Measurements from ENCODE around the gene GEMIN8.
A peak's percentile ranks its signal among the peaks of the same experiment; 100 is the strongest.

Gene GEMIN8, protein sequence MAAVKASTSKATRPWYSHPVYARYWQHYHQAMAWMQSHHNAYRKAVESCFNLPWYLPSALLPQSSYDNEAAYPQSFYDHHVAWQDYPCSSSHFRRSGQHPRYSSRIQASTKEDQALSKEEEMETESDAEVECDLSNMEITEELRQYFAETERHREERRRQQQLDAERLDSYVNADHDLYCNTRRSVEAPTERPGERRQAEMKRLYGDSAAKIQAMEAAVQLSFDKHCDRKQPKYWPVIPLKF

DNA sequence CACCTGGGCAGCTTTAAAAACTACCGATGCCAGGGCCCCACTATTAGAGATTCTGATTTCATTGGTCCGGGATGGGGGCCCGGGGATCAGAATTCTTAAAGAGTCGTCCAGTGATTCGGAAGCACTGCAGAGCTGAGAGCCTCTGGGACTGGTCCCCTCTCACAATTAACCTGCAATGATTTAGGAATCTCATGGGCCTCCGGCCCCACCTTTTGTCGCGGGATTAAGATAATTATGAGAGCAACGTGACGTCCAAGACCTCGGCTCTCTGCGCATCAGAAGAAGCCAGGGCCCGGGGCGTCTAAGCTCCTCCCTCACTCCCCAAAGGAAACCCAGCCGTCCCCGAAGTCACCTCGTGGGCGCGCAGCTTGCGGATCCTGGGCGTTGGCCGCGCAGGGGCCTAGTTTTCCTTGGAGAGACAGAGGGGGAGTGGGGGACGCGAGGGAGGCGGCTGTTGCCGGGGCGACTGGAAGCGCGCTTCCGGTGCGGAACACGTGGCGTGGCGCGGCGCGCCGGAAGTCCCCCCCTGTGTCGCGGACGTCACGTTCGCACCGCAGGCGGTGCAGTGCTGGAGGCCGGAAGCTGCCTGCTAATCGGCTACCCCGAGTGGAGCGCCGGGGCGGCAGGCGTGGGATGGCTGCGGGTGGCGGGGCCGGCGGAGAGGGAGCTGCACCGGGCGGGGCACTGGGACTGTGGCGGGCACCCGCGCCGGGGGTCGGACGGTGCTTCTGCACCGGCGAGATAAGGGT lies at the start of gene GEMIN8:
TSS of gene GEMIN8 (minus strand) at position 468 of the 749 bp plus-strand sequence. CDS start 8,414 bp downstream, outside the sequence.
- DNase-seq: peak; percentile 86 to 92

DNA sequence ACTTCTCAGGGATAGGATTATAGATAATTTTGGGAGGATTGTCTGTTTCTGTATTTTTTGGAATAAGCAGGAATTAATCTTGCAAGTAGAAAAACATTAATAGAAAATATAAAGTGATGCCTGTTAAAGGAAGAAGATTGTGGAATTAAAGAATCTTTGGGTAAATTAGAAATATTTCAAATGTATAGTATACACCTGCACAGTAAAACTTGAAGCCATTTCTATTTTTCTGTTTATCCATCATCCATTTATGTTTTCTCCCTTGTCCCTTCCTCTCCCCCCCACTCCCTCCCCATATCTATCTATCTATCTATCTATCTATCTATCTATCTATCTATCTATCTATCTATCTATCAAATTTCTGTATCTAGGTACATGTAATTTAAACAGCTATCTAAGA lies 46.9 kb upstream of the GEMIN8 start:
- no peak for DNase-seq

DNA sequence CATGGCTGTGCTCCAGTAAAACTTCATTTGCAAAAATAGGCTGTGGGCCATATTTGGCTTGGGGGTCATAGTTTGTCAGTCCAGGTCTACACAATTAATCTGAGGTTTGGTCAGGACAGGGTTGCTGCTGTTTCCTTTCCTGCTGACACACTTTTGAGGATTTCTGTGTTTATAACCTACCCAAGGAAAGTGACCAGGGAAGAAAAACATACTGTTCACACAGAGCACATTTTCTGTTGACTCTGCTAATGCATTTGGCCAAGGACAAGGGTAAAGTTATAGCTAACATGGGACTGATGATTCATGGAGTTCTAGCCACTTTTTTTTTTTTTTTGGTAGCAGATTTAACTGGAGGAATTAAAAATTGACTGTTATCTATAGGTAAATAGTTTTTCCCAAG lies 43.9 kb upstream of the GEMIN8 start:
- no peak for DNase-seq

DNA sequence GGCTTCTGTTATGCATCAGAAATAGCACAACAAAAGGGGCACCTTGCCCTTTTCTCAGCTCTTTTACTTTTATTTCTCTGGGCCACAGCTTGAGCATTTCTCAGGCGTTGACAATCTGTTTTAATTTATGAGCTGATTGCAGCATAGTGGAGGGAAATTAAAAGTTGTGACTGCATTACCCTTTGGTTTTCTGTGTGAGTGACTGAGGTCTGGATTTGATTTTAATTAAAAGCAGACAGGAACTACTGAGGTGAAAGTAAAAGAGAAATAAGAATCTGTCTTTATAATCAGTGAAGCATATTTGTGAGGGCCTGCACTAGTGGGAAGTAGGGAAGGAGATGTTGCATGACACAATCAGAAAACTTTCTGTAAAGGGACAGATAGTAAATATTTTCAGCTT lies 43.4 kb upstream of the GEMIN8 start:
- DNase-seq: no peak

DNA sequence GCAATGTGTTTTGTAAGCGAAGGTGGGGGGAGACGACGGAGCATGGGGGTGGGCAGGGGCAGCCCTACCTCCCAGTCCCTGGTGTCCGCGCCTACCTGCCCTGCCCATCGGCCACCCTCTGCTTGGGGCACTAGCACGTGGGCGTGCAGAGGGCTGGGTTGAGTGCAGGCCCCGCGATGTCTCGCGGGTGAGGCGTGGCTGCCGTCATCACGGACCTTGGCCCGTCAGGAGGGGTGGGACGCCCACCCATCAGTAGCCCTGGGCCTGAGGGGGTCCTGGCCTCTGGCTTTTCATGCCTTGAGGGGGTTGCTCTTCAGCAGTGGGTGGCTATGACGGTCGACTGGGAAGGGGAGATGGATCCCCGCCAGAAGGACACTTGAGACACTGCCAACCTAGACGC lies 36.1 kb upstream of the GEMIN8 start:
- no peak for DNase-seq

DNA sequence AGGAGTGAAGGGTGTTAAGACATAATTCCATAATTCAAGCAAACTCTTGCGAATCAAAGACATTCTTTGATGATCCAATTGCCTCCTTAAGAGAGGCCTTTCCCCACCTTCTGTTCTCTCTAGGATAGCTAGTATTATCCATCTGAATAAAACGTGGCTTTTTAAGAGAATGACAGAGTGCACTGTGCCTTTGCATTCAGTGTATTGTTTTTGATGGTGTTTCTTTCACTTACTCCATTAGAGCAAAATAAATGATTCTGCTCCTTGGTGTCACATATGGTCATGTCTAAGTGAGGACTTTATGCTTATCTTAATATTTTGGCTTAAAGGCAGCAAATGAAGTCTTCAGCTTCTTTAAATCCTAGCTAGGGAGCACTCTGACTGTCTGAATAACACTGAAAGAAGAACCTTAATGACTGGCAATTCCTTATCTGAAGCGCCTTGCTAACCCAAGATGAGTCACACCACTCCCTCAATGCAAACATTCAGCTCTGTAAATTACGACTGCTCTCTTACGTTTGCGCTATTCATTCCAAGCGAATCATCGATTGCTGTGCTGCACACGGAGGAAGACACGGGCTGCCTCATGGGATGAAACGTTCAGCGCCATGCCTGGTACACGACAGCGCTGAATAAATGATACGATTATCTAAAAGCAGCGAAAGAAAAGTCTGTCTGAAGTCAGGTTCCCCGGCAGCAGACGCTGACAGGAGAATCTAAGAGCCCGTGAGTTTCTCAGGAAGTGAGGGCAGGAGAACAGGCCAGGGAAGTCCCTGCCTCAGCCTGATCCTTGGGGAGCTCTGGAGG lies 35.1 kb upstream of the GEMIN8 start:
- no peak for DNase-seq

DNA sequence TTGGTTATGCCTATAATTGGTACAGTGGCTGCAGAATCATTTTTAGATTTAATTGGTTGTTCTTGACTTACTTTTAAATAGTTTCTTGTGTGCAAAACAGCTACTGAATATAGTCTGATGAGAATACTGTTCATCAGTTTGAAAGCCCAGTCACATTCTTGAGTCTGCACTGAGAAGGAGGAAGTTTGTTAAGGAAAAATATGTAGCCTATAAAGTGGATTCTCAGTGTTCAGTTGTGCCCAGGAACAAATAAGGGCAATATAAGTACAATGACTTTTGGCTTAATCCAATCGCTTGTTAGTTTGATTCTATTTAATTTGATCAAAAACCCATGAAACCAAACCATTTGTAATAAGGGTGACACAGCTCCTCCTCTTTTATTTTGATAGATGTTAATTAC lies 32.8 kb upstream of the GEMIN8 start:
- no peak for DNase-seq

DNA sequence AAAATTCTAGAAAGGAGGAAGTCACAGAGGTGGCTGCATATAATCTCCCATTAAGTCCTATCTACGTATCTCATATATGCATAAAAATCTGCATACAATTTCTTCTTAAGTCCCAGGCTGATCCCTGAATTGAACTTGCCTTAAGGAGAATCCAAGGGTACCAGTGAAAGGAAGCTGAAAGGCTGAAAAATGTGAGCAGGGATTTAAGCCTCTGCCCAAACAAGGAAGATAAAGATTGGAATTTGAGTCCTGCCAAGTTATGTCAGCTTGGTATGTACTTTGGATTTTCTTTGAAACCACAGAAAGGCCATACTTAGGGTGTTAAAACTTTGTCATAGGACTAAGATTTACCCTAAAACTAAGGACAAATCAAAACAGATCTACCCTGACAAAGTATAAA lies 26.5 kb upstream of the GEMIN8 start:
- DNase-seq: no peak

DNA sequence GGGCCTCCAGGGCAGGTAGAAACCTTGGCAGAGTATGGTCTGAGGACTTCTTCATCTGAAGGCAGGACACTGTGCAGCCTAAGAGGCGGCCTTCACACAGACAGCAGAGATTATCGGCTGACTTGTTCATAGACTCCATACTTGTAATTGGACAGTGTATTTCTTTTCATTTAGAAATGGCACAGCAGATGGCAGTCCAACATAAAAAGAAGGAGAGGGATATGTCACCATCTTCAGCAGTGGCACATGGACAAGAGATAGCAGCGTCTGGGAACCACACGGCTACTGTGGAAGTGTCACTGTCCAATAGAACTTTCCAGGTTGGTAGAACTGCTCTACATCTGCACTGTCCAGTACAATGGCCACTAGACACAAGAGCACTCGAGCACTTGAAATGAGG lies 21.7 kb upstream of the GEMIN8 start:
- DNase-seq: no peak

DNA sequence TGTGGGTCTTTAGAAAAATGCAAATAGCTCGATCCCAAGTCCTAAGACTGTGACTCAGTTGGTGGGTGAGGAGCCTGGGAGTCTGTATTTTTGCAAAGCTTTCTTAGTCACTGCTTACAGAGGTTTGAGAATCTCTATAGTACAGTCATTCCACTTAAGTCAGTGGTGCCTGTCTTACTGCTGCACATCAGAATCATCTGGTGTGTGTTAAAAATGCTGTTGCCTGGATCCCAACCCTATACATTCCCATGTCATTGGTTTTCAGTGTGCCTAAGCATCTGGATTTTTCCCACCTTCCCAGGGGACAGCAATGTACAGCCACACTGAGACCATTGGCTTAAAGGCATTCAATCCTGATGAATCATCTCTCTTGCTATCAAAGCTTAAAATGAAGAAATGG lies 21.0 kb upstream of the GEMIN8 start:
- DNase-seq: no peak

DNA sequence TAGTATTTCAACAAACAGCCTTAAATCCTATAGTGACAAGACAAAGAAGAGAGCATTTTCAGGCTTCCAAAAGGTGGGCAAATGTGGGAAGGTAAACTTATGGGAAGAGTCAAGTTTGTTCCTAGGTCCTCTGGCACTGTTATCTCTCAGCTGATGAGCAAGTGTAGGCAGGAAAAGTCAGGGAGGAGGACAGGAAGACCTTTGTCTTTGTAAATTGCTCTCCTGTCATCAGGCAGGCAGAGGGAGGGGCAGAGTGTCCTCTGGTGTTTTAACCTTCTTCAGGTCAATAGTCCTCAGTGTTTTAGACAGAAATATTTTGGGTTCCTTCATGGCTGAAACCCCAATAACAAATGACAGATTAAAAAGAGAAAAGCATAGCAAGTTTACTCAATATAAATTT lies 13.5 kb upstream of the GEMIN8 start:
- no peak for DNase-seq

DNA sequence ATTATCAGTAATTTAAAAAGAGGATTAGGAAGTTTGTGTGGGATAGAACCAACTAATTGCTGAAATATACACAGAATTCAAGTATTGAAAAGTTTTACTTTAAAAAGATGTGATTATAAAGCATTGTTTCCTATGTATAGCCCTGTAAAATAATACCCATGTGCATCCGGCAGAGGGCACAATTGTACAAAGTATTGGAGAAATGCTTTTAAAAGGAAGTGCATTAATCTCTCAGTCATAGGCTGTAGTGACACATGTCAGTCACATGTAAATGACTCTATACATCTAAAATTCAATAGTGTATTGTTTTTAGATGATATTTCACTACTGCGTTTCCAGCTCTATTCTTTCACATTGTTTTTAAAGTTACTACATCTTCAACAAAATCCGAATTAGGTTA lies 9.7 kb upstream of the GEMIN8 start:
- peak; percentile 60 to 67 for DNase-seq

DNA sequence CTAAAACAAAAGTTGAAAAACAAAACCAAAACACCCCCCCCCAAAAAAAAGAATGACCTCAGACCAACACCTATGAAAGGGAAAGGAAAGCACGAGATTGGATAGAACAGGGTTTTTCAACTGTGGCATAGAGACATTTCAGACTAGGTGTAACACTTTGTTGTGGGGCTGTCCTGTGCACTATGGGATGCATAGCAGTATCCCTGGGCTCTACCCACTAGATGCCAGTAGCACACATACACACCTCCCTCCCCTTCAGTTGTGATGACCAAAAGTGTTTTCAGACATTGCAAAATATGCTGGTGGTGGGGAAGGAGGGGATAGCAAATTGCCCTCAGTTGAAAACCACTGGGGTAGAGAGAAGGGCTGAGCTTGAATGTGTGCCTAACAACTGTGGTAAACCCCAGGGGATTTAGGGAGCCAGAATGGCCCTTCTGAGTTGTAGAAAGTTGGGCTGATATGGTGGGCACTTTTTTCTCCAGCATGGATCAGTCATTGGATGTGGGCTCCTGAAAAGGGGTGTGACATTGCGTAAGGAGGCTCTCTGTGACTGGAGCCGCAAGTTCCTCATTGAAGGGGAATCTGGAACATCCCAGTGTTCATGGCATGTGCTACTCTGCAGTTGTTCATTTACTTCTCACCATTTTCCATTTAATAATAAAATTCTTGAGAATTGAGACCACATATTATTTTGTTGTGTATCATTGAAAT lies 8.8 kb upstream of the GEMIN8 start:
- DNase-seq: no peak

DNA sequence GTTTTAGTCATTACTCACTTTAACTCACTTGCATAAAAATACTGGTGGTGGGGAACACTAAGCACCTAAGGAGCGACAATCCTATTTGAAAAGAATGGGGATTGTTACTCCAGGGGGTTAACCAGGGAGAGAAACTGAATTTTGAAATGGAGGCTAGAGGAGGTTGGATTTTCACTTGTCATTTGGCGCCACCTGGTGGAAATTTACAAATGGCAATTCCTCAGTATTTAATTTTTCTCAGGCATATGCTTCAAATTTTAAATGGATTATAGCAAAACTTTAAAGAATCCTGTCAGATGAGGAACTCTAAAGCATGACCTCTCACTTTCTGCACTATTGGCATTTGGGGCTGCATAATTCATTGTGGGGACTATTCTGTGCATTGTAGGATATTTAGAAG lies 2.7 kb upstream of the GEMIN8 start:
- DNase-seq: peak; percentile 49 to 66

DNA sequence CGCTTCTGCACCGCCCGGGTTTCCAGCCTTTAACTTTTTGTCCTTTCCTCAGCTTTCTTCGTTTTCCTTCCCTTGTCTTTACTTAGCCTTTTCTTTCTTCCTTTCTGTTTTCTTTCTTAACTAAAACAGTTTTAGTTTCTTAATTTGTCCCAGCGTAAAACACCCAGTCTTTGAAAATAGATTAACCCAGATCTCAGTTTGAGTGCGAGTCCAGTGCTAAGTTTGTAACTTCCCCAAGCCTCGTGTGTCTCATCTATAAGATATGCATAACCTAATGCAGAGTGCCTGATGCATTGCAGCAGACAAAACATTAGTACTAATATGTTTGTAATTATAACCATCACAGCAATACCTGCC lies 460 bp upstream of the GEMIN8 start:
- DNase-seq: peak in 1 of 2 donors; percentile 15

DNA sequence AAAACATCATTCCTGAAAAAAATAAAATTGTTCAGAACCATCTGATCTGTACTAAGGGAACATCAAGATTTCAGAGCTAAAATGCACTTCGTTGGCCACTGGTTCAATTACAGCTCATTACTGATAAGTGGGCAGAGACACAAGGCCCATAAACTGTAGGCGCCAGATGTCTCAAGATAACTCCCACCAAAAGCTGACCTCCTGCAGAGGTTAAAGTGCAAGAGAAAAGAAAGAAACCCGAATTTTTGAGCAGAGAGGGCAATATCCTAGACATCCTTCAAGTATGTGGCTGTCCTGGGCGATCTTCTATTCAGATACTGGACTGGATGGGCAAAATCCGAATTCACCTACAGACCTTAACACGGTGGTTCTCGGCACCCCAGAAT lies 660 bp downstream of the GEMIN8 start:
- DNase-seq: no peak

DNA sequence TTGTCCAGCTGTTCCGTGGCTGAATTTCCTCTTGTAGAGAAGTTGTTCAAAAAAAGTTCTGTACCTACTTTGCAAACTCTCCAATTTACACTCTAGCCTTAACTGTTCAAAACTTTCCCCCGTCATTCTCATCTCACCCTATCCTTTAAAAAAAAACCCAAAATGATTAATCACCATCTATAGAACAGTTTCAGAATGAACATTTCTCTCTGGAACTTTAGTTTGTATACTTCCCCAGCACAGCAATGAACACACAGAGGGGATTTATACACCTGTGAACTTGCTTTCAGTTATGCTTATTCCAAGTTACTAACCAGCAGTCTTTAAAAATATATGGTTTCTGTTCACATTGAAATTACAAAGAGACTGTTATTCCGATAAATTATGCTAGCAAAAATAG lies 1.2 kb downstream of the GEMIN8 start:
- no peak for DNase-seq

DNA sequence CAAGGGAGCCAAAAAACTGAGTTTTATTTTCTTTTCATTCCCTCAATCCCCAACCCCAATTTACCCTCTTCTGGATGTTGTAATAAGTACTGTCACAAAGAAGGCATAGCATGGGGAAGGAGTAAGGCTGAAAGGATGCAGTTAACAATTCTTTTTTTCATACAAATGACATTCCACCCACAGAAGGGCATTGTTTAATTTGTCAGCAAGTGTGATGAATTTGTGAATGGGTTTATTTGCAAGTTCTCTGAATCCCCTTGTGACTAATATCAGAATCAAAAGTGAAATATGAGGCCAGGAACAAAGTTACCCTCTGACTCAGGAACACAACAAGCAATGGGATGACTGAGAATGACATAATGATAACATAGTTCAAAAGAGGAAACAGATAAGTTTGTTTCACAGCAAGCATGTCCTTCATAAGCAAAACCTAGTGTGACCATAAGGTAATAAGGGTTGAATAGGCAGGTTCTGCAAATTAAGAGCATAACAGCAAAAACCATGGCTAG lies 2.1 kb downstream of the GEMIN8 start:
- no peak for DNase-seq

DNA sequence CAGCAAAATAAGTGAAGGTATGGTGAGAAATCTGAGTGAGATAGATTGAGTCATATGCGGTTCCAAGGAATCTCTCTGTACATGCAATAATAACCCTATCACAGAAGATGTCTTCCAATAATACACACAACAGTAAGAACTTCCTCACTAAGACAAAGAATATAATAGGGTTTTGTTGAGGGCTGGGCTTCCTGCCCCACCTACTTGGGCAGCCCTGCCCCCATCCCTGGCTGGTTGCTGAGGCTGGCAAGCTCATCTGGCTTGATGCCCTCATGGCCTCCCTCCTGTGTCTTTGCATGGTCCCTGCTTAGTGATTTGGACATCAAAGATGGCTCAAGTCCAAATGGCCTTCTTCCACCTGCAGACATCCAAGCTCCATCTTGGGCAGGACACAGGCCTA lies 2.7 kb downstream of the GEMIN8 start:
- DNase-seq: peak in 1 of 2 donors; percentile 31

DNA sequence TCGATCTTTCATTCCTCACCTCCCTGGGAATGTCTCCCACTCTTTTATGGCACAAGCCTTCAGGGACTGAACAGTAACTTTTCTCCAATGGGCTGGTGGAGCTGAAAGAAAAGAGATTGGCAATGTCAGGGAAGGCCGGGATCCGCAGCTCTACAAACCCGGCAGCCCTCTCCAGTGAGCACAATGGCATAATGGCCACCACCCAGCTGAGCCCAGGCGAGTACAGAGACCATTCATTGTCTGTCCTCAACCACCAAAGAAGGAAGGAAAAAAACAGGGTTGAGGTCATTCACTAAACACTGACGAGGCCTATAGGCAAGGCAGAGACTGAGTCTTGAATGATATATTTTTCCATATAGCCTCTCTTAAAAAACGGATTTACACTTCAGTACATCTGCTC lies 3.6 kb downstream of the GEMIN8 start:
- DNase-seq: no peak

DNA sequence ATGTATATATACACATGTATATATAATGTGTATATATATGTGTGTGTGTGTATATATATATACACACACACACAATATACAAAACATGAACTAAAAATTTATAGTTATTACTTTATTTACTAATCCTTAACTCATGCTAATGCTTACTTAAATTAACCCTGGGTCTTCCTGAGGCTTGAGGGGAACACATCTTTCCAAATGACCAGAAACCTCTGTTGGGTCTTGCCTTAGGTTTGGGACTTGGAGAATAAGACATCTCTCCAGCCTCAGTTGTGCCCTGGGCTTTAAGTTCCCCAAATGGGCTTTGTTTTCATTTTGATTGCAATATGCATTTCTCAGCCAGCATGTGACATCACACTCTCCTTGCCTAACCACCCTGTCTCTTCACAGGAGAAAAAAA lies 7.7 kb downstream of the GEMIN8 start:
- DNase-seq: no peak

DNA sequence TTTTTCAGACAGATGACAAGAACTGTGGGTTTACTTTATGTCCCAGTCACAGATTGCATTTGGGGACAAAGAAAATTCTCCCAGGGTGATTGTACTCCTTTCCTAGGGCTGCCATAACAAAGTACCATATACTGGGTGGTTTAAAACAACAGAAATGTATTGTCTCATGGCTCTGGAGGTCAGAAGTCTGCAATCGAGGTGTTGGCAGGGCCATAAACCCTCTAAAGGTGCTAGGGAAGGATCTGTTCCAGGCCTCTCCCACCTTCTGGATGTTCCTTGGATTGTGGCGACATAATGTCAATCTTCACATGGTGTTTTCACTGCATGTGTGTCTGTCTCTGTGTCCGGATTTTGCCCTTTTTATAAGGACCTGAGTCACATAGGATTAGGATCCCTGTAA lies 12.3 kb downstream of the GEMIN8 start:
- no peak for DNase-seq

DNA sequence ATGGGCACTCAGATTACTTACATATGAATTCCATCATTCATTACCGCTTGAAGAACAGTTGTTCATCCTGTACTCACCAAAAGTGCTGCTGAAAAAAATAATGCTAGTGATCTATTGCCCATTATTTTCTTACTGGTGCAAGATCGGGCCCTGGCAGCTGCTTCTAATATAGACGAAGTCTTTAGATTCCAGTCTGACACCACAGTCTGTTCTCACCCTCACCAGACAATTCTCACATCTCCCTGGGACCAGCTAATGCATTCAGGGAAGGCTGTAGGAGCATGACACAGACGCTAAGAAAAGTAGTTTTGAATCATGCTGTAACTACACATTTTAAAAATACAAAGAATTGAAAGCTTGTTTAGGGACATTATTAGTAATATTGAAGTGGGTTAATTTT lies 13.8 kb downstream of the GEMIN8 start:
- DNase-seq: no peak

Data from CD4-positive, alpha-beta T cell treated with Interleukin-1 beta for 1 hour (primary cell).